Kidney tubule cell (primary cell): ENCODE data around the gene PTGFRN.

Source experiments
- DNase-seq: peaks from one replicate; pipeline ENCODE4 v3.0.0-alpha.2; 2018; ENCODE audit warnings: low spot score

The PTGFRN gene

DNA sequence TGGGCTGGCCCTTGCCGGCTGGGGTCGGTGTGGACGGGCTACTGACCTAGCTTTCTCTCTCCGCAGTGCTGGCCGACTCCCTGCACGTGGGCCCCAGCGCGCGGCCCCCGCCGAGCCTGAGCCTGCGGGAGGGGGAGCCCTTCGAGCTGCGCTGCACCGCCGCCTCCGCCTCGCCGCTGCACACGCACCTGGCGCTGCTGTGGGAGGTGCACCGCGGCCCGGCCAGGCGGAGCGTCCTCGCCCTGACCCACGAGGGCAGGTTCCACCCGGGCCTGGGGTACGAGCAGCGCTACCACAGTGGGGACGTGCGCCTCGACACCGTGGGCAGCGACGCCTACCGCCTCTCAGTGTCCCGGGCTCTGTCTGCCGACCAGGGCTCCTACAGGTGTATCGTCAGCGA is 34.9 kb downstream of the PTGFRN start:
- no peak for DNase-seq

GRCh38 chr1:116945421-116945820 is 35.7 kb downstream of the PTGFRN start:
- DNase-seq: no peak

DNA sequence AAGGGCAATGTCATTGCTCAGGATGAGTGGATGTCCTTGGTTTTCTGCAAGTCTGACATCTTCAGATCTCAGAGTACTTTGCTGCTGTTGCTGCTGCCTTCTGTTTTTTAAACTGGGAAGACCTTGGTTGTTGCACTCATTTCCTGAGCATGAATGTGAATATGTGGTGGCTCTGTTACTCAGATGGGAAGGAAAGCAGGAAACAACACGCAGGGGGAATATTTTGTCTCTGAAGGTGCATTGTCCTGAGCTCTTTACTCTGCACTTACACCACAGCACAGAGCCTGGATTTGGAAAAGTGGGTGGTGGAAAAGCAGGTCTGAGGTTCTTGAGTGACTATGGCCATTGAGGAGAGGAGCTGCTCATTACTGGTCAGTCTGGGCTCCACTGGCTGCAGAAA is 36.3 kb downstream of the PTGFRN start:
- no peak for DNase-seq

GRCh38 chr1:116947092-116947860 is 37.6 kb downstream of the PTGFRN start:
- no peak for DNase-seq

GRCh38 chr1:116948046-116948445 is 38.3 kb downstream of the PTGFRN start:
- DNase-seq: no peak

GRCh38 chr1:116948642-116949041 is 38.9 kb downstream of the PTGFRN start:
- no peak for DNase-seq

GRCh38 chr1:116949213-116949985 is 39.7 kb downstream of the PTGFRN start:
- no peak for DNase-seq

DNA sequence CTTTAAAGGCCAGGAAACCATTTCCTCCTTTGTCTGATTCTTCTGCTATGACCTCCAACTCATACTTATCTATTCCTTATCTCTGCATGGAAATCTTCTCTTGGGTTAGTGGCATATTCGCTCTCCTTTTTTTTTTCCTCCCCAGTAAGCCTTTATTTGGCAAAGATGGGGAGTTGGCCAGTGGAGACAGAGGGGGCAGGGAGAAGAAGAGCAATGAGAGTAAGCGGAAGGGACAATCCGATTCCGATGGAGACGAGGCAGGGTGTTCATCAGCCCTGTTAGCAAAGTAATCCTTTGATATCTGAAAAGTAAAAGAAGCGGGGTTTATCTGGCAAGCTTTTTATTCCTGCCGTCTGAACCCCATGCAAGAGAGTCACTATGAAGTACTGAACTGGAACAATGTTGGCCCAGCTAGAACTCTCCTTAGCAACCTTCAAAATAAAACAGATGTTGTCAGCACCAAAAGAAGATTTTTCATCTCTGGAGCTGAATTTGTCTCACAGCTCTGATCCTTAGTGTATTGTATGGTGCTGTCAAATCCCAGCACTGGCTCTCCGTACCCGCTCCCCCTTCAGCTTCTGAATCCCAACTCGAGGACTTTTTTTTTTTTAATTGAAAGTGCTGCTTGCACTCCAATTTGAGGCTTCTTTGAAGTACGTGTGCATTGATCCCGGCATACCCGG is 40.9 kb downstream of the PTGFRN start:
- peak; percentile 30 for DNase-seq

GRCh38 chr1:116951200-116951935 is 41.7 kb downstream of the PTGFRN start:
- DNase-seq: peak; percentile 57

- DNase-seq: no peak
Observed at GRCh38 chr1:116952738-116953275, 43.1 kb downstream of the PTGFRN start.

DNA sequence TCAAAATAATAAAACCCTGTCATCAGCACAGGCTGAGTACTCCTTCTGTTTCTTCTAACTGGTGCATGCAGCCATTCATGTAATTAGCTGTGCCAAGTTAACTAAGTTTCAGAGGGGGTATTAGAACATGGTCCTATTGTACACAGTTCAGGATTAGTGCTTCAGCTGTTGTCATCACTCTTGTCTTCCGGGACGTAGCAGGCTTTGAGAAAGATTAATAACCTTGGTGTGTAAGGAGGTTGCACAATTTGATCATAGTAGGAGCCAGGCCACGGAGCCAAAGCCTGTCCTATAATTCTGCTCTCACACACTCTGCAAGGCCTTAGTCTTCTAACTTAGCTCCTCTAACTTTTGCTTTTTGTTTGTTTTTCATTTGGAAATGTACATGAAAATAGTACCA is 44.7 kb downstream of the PTGFRN start:
- DNase-seq: no peak

- DNase-seq: no peak
Observed at GRCh38 chr1:116956378-116956777, 46.7 kb downstream of the PTGFRN start.

DNA sequence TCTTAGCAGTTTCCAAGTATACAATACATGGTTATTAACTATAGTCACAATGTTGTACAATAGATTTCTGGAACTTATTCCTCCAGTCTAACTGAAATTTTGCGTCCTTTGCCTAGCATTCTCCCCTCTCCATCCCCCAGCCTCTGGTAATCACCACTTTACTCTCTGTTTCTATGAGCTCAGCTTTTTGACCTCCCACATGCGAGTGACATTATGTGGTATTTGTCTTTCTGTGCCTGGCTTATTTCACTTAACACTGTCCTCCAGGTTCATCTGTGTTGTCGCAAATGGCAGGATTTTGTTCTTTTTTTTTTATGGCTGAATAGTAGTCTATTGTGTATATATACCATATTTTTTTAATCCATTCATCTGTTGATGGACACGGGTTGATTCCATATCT is 47.9 kb downstream of the PTGFRN start:
- no peak for DNase-seq

GRCh38 chr1:116958110-116958509 is 48.4 kb downstream of the PTGFRN start:
- no peak for DNase-seq

GRCh38 chr1:116958977-116959376 is 49.3 kb downstream of the PTGFRN start:
- no peak for DNase-seq

- no peak for DNase-seq
Observed at GRCh38 chr1:116961606-116962005, 51.9 kb downstream of the PTGFRN start.

GRCh38 chr1:116962987-116963639 is 53.4 kb downstream of the PTGFRN start:
- no peak for DNase-seq

GRCh38 chr1:116966791-116967190 is 57.1 kb downstream of the PTGFRN start:
- no peak for DNase-seq

- no peak for DNase-seq
Observed at GRCh38 chr1:116968724-116969123, 59.0 kb downstream of the PTGFRN start.

- no peak for DNase-seq
Observed at GRCh38 chr1:116971258-116971860, 61.6 kb downstream of the PTGFRN start.
